GM19025 (cell line): ENCODE measurements around the gene LRRC58.
"Not testable (repeated sequence)": the region's sequence is repeated elsewhere in the genome, so short reads cannot be mapped to it uniquely, and the experiment has no call there.

Experiments used
- ATAC-seq: cut with Tn5 transposase; IDR thresholded peaks from one replicate; pipeline ENCODE4 v1.9.1; 2021; ENCODE audit warnings: mild to moderate bottlenecking, low read depth, moderate library complexity; ENCODE audit not compliant: unreplicated experiment

Gene LRRC58

DNA sequence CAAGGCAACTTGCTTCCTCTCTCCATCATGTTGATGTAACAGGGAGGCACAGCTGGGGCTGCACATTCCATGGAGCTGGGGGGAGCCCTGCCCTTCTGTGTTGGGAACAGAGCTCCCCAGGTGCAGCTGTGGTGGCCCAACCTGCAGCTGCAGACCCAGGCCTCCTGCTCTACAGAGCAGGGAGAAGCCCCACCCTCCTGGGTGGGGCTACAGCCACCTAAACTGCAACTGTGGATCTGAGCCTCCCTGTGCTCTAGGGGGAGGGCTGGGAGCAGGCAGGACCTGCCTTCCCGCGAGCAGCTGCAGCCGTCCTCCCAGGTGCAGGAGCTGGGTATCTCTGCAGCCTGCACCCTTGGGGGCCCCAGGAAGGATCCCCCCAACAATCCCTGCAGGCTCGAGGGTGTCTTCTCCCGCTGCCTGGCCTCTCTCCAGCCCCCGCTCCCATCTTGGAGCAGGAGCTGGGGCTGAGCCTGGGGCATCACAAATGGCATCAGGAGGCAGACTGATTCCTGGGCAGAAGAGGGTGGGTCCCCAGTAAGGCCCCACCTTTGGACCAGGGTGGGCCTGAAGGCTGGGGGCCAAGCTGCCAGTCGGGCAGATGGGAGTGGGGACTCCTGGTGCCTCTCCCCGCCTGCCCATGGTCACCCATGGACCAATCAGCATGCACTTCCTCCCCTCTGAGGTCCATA lies 7.4 kb downstream of the LRRC58 start:
- no peak for ATAC-seq

DNA sequence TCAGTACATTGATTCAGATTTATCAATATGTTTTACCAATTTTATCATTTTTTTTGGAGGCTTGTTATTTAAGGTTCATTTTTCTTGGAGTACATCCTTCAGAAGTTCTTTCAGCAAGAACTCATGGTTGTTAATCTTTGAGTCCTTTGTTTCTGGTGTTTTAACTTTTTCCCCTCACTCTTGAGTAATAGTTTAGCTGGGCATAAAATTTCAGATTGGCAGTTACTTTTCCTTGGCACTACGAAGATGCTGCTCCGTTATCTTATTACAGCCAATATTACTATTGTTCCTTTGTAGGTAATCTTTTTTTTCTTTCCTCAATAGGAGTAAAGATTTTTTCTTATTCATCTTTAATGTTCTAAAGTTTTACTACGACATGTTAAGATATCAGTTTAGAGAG lies 9.8 kb downstream of the LRRC58 start:
- no peak for ATAC-seq

DNA sequence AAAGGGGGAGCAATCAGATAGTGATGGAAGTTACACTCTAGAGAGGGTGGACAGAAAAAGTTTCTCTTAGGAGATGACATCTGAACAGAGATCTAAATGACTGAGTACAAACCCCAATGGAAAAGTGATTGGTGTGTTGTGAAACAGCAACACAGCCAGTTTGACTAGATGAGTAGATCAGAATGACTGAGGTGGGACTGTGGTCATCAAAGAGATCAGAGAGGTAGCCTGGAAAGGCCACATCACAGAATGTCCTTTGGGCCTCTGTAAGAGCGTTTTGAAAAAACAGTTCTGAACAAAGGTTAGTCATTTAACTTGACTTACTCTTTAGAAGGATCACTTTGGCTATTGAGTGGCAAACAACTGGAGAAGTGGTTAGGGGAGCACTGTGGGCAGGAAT lies 10.6 kb downstream of the LRRC58 start:
- no peak for ATAC-seq

- no peak for ATAC-seq
Observed at GRCh38 chr3:120332646-120333045, 16.5 kb downstream of the LRRC58 start.

DNA sequence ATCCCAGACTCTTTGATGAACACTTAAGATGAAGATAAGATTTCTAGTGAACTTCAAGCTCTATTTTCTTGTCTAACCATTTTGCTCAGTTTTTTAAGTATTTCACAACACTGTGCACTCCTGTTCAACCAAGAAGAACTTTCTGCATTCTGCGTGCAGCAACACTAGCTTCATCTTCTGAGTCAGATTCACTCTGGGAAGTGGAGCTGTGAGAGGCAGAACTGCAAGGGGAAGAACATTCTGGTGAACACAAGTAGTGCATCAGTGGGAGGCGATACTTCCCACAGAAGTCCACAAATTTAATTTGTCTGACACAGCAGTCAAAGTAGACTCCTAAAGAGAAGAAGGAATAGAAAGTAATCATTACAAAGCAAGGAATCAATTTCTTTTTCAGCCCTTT lies 18.1 kb downstream of the LRRC58 start:
- ATAC-seq = no peak

DNA sequence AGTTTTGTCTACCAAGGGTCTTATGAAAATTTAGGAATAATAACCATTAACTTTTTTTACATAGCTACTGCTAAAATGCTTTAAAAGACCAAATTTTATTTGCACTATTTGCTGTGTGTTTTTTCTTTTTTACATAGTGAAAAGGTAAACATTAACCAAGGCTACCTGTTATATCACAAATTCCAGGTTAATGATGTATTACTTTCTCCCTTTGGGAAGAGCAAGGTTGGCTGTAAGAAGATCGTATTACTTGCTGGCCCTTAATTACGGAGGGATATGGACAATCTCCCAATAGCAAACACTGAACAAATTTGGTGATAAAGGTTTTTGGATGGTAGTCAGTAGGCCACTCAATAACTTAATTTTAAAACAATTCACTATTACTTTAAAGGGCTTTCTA lies 22.4 kb downstream of the LRRC58 start:
- ATAC-seq = no peak

DNA sequence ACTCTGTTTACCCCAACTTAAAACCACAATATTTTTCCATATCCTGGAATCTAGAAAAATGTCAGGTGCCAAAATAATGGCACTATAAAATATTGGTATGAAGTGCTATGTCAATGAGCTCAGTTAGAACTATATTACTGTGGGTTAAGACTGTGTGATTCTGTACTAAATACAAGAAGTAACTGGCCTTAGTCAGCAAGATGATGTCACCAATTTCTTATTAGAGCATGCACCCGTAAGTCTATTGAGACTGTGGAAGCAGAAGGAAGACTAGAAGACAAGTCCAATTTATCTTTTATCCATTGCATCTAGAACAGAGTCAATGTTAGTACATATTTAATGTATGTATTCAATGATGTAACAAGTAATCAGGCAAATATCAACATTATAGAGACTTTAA lies 25.0 kb downstream of the LRRC58 start:
- no peak for ATAC-seq

DNA sequence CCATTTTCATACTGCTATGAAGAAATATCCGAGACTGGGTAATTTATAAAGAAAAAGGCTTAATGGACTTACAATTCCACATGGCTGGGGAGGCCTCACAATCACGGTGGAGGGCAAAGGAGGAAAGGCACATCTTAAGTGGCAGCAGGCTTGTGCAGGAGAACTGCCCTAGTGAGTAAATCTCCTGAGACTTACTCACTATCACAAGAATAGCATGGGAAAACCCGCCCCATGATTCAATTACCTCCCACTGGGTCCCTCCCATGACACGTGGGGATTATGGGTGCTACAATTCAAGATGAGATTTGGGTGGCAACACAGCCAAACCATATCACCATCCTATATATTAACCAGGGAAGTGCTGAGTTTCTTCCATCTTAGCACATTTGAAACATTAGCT lies 25.4 kb downstream of the LRRC58 start:
- not testable (repeated sequence) for ATAC-seq

- ATAC-seq = no peak
Observed at GRCh38 chr3:120311863-120312794, 37.0 kb downstream of the LRRC58 start.

DNA sequence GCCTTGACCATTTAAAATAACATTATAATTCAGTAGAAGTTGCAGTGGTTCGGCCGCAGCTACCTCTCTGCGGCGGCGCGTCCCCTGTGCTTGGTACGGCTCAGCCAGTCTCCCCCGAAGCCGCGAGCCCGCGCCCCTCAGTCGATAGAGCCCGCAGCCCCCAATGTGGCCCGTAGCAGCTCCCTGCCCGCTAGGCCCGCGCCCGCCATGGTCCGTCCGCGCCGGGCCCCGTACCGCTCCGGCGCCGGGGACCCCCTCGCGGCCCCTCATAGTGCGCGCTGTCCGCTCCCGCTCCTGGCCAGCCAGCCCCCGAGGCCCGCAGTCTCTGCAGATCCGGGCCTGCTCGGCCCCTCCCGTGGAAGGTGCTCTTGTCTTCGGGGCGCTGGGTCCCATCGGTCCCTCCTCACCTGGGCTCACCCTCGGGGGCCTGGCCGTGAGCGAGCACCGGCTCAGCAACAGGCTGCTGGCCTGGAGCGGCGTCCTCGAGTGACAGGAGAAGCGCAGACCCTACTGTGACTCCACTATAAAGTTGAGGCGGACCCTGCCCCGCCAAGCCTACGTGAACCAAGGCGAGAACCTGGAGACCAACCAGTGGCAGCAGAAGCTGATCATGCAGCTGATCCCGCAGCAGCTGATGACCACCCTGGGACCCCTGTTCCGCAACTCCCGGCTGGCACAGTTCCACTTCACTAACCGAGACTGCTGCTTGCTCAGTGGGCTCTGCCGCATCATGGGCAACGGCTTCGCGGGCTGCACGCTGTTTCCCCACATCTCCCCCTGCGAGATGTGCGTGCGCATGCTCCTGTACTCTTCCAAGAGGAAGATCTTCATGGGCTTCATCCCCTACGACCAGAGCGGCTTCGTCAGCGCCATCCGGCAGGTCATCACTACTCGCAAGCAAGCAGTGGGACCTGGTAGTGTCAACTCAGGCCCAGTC lies 42.4 kb downstream of the LRRC58 start:
- ATAC-seq = no peak

- ATAC-seq = no peak
Observed at GRCh38 chr3:120304616-120305015, 44.5 kb downstream of the LRRC58 start.

- ATAC-seq = no peak
Observed at GRCh38 chr3:120302361-120302760, 46.8 kb downstream of the LRRC58 start.

DNA sequence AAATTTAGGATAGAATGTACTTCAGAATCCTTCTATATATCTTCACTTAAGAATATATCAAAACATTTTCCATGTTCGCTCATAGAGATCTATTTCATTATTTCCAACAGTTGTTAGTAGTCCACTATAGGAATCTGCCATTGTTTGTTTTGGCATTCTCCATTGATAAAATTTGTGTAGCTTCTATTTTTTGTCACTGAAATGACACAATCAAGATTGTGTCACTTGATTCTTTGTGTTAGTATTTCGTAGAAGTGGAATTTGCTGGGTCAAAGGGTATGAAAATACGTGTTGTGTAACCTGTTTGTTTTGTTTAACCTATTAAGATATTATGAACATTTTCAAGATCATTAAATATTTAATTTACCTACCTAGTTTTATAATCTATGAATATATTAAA lies 48.2 kb downstream of the LRRC58 start:
- no peak for ATAC-seq

GRCh38 chr3:120299403-120299802 lies 49.8 kb downstream of the LRRC58 start:
- no peak for ATAC-seq

GRCh38 chr3:120298996-120299395 lies 50.2 kb downstream of the LRRC58 start:
- ATAC-seq = no peak

- ATAC-seq = not testable (repeated sequence)
Observed at GRCh38 chr3:120291552-120291951, 57.6 kb downstream of the LRRC58 start.

GRCh38 chr3:120289636-120290035 lies 59.5 kb downstream of the LRRC58 start:
- no peak for ATAC-seq

- ATAC-seq = no peak
Observed at GRCh38 chr3:120286465-120286864, 62.7 kb downstream of the LRRC58 start.

- ATAC-seq = no peak
Observed at GRCh38 chr3:120285508-120285841, 63.7 kb downstream of the LRRC58 start.

DNA sequence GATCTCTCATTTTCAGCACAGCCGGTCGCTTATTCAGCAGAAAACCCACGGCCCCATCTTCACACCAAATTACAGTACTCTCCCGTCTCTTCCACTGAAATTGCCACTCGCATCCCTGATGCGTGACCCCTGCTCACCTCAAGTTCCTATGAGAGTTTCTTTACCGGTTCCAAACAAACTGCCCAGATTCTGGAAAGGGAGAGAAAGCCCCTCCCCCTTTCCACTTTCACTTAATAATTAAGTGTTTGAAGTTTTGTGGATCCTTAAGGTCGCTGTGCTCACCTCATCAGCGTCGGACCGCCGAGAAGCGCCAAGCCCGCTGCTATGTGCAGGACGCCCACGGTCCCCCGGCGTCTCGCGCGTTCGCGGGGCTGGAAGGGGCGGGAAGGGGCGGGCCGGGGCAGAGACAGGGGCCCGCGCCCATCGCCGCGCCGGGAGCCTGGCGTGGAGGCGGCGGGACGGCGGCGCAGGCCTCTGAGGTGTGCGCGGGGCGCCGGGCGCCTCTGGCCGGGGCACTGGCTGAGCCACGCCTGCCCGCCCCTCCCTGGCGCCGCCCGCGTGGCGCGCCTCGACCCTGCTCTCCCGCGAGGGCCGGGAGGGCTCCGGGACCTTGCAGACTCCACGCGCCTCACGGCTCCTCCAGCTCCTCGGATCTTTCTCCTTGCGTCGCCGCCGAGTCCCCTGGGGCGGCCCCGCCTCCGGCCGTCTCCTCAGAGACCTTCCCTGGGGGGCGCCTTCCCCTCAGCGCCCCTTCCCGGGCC lies 64.2 kb downstream of the LRRC58 start, which contains the start of gene GPR156:
GPR156 (minus strand) TSS at position 476 of the 761 bp plus-strand sequence. CDS start 41,124 bp downstream, outside the sequence.
- no peak for ATAC-seq
